Measurements from ENCODE around the gene MRPL22.
"Not testable (repeated sequence)": the region's sequence is repeated elsewhere in the genome, so short reads cannot be mapped to it uniquely, and the experiment has no call there.

GRCh38 chr5:154939387-154939786 is 1.5 kb upstream of the MRPL22 start:
- not testable (repeated sequence) for TF ChIP-seq ZNF384 (IDR thresholded peaks at IDR 0.05); SUZ12 (IDR thresholded peaks at IDR 0.05); FOXM1 (IDR thresholded peaks at IDR 0.05; ENCODE audit: borderline replicate concordance); FOXA1 (IDR thresholded peaks at IDR 0.05); SP1 (IDR thresholded peaks at IDR 0.05); NFRKB (IDR thresholded peaks at IDR 0.05); CTBP1 (IDR thresholded peaks at IDR 0.05; ENCODE audit: borderline replicate concordance); BHLHE40 (IDR thresholded peaks at IDR 0.05; ENCODE audit: borderline replicate concordance); FOXK2 (IDR thresholded peaks at IDR 0.05); ELF4 (IDR thresholded peaks at IDR 0.05); ARNT (IDR thresholded peaks at IDR 0.05); TARDBP (IDR thresholded peaks at IDR 0.05)

Measured in HEK293T (cell line).